ENCODE data around the gene OIT3.
"Not testable (repeated sequence)": the region's sequence is repeated elsewhere in the genome, so short reads cannot be mapped to it uniquely, and the experiment has no call there.

OIT3 gene

DNA sequence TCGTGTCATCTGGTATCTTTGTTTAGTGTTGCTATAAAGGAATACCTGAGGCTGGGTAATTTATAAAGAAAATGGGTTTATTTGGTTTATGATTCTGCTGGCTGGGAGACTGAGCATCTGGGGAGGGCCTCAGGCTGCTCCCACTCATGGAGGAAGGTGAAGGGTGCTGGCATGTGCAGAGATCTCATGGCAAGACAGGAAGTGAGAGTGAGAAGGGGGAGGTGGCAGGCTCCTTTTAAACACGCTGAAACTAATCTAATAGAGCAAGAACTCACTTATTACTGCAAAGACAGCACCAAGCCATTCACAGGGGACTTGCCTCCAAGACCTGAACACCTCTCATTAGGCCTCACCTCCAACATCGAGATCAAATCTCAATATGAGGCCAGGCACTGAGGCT is 11.3 kb downstream of the OIT3 start:
- DNase-seq, result no peak

DNA sequence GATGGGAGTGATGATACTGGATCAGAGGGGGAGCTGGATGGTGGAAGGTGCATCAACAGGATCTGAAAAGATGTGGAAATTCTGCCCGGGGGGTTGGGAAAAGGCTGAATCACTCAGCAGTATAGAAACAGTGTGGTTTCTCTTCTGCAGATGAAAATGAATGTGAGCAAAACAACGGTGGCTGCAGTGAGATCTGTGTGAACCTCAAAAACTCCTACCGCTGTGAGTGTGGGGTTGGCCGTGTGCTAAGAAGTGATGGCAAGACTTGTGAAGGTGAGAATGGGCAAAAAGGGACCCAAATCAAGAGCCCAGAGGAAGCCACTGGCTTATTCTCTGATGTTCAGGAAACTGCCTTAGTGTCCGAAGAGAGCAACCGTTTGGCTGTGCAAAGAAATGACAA is 12.9 kb downstream of the OIT3 start:
- DNase-seq, result no peak

DNA sequence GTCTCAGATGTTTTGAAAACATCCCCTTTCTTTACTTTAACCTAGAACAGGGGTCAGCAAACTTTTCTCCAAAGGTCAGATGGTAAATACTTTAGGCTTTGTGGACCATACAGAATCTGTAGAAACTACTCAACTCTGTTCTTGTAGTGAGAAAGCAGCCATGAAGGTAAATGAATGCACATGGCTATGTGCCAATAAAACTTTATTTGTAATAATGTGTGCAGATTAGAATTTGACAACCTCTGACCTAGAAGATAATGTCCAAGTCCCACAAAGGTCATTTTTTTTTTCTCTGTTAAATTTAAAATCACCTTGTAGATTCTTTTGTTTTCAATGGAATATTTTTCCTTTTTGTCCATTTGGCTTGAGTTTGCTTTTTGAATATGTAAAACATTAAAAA is 17.2 kb downstream of the OIT3 start:
- no peak for DNase-seq

DNA sequence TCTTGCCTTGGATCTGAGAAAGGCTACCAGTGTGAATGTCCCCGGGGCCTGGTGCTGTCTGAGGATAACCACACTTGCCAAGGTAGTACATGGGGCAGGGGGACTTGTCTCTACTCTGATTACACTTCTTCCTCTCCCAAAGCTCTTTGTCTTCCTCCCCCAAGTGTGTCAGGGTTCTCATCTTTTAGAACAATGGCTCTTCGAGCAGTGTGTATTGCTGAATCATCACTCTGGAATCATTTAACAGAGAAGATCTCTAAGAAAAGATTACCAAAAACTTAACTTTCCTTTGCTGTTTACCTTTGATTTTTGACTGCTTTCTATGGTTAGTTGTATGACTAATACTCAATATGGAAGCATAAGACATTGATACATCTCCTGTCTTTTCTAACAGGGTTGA is 18.2 kb downstream of the OIT3 start:
- no peak for DNase-seq

- no peak for DNase-seq
These were observed 19.2 kb downstream of the OIT3 start for GRCh38 chr10:72912736-72913135.

- no peak for DNase-seq
These were observed 19.7 kb downstream of the OIT3 start for GRCh38 chr10:72913287-72913686.

GRCh38 chr10:72917201-72917600 is 23.7 kb downstream of the OIT3 start:
- DNase-seq, result not testable (repeated sequence)

- DNase-seq, result not testable (repeated sequence)
These were observed 24.3 kb downstream of the OIT3 start for GRCh38 chr10:72917803-72918332.

DNA sequence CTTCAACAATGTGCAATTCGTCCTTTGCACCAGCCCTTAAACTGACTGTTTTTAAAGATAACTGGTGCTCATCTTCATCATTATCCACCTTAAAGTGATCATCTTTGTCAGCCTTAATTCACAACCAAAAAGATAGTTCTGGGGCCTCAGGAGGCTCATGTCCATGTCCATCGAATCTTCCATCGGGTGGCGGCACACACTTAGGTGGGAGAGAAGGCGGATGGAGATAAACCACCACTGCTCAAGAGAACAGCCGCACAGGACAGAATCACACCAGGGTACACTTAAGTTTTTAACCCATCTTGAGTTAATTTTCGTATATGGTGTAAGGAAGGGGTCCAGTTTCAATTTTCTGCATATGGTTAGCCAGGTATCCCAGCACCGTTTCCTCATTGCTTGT is 24.8 kb downstream of the OIT3 start:
- DNase-seq, result no peak

GRCh38 chr10:72921147-72921683 is 27.7 kb downstream of the OIT3 start:
- DNase-seq, result not testable (repeated sequence)

GRCh38 chr10:72924351-72924750 is 30.8 kb downstream of the OIT3 start:
- no peak for DNase-seq

GRCh38 chr10:72925951-72926465 is 32.5 kb downstream of the OIT3 start:
- DNase-seq, result no peak

DNA sequence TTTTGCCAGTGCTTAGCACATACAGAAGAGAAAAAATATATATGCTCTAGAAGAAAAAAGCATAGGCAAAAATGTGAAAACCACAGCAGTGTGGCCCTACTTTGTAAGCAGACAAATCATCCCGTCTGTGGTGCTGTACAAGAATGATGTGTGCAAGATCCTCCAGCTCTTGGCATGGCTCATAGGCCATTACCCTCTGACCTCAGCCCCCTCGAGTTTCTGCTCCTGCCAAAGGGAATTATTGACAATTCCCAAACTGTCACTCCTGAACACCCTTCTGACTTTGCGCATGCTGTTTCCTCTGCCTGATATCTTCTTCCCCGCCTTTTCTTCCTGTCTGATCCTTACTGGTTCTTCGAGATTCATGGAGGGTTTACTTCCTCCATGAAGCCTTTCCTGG is 33.9 kb downstream of the OIT3 start:
- no peak for DNase-seq

DNA sequence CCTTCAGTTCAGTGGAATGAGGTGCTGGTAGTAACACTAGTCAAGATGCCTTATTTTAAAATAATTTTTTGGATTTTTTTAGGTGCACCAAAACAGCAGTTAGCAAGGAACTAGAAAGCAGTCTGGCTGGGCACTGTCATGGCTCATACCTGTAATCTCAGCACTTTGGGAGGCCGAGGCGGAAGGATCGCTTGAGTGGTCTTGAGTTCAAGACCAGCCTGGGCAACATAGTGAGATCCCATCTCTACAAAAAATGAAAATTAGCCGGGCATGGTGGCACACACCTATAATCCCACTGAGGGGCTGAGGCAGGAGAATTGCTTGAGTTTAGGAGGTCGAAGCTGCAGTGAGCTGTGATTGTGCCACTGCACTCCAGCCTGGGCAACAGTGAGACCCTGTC is 35.3 kb downstream of the OIT3 start:
- no peak for DNase-seq

- DNase-seq, result no peak
These were observed 36.7 kb downstream of the OIT3 start for GRCh38 chr10:72930276-72930675.

DNA sequence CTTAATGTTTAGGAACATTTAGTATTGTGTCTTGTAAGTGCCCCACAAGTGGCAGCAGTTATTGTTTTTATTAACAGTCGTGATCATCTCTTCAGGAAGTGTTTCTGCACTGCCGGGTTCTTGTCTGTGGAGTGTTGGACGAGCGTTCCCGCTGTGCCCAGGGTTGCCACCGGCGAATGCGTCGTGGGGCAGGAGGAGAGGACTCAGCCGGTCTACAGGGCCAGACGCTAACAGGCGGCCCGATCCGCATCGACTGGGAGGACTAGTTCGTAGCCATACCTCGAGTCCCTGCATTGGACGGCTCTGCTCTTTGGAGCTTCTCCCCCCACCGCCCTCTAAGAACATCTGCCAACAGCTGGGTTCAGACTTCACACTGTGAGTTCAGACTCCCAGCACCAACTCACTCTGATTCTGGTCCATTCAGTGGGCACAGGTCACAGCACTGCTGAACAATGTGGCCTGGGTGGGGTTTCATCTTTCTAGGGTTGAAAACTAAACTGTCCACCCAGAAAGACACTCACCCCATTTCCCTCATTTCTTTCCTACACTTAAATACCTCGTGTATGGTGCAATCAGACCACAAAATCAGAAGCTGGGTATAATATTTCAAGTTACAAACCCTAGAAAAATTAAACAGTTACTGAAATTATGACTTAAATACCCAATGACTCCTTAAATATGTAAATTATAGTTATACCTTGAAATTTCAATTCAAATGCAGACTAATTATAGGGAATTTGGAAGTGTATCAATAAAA is 38.9 kb downstream of the OIT3 start:
- no peak for DNase-seq

DNA sequence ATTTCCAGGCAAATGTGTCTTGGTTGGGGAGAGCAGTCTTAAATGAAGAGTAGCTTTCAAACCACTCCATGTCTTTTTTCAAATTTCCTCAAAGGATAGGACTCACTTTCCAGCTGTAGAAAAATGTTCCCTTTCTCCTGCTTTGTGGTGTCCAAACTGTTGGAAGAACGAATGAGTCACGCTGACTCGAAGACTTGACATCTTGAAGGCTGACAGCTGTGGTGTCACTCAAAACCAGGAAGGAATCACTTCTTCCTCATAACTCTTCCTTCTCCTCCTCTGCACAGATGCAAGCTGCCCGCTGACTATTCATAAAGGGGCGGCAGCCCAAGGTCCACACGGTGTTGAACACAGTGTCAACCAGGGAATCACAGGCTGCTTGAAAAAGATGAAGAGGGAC is 41.8 kb downstream of the OIT3 start:
- DNase-seq, result no peak

DNA sequence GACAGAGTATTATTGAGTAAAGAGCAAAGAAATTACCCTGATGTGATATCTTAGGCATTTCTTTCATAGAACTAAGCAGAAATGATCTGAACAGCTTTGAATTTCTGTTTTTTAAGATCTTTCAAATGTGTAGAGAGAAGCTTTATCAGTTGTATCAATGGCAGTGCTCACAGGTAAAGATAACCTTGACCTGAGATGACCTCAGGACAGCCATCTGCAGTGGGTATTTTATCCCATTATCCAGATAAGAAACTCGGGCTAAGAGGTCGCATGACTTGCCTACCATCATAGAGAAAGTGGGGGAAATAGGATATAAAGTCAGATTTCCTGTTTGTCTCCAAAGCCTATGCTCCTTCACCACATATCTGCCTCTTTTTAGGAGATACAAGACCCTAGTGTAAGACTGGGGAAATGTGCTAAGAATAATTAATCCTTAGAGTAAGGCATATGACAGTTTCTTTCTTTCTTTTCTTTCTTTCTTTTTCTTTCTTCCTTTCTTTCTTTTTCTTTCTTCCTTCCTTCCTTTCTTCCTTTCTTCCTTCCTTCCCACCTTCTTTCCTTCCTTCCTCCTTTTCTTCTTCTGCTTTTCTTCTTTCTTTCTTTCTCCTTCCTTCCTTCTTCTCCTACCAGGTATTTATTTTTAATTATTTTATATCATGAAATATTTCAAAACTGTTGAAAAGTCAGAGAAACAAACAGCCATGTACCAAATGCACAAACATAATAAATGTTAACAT is 50.1 kb downstream of the OIT3 start:
- no peak for DNase-seq

DNA sequence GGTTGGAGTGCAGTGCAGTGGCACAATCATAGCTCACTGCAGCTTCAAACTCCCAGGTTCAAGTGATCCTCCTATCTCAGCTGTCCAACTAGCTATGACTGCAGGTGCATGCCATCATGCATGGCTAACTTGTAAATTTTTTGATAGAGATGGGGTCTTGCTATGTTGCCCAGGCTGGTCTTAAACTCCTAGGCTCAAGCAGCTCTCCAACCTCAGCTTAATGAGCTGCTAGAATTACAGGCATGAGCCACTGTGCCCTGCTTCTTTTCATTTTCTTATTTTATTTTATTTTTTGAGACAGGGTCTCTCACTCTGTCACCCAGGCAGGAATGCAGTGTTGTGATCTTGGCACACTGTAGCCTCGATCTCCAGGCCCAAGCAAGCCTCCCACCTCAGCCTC is 53.4 kb downstream of the OIT3 start:
- no peak for DNase-seq

GRCh38 chr10:72948762-72949161 is 55.2 kb downstream of the OIT3 start:
- no peak for DNase-seq

- DNase-seq, result no peak
These were observed 58.2 kb downstream of the OIT3 start for GRCh38 chr10:72951760-72952159.

- DNase-seq, result no peak
These were observed 58.6 kb downstream of the OIT3 start for GRCh38 chr10:72952189-72952588.

- no peak for DNase-seq
These were observed 59.2 kb downstream of the OIT3 start for GRCh38 chr10:72952642-72953158.

- no peak for DNase-seq
These were observed 60.1 kb downstream of the OIT3 start for GRCh38 chr10:72953687-72954086.
